HEK293T (cell line): ENCODE data around the gene FAM217B.

Experiments
- ARNT ChIP-seq: fragments of 450-650 bp; IDR thresholded peaks from 2 replicates; pipeline ENCODE4 v1.6.1; 2017; ENCODE audit warnings: mild to moderate bottlenecking
- BHLHE40 ChIP-seq: fragments of 450-650 bp; IDR thresholded peaks from 2 replicates; pipeline ENCODE4 v1.6.1; 2016; ENCODE audit warnings: mild to moderate bottlenecking, moderate library complexity, borderline replicate concordance
- CTBP1 ChIP-seq: fragments of 450-650 bp; IDR thresholded peaks from 2 replicates; pipeline ENCODE4 v1.6.1; 2016; ENCODE audit warnings: borderline replicate concordance
- ELF4 ChIP-seq: fragments of 450-650 bp; IDR thresholded peaks from 2 replicates; pipeline ENCODE4 v1.6.1; 2017; ENCODE audit warnings: antibody characterized with exemption
- FOXA1 ChIP-seq: fragments of 450-650 bp; IDR thresholded peaks from 2 replicates; pipeline ENCODE4 v1.6.1; 2016; ENCODE audit warnings: mild to moderate bottlenecking
- FOXK2 ChIP-seq: fragments of 450-650 bp; IDR thresholded peaks from 2 replicates; pipeline ENCODE4 v1.6.1; 2016; ENCODE audit warnings: mild to moderate bottlenecking
- HDGF ChIP-seq: fragments of 450-650 bp; IDR thresholded peaks from 2 replicates; pipeline ENCODE4 v1.6.1; 2017; ENCODE audit warnings: antibody characterized with exemption, borderline replicate concordance
- LEF1 ChIP-seq: fragments of 450-650 bp; IDR thresholded peaks from 2 replicates; pipeline ENCODE4 v1.6.1; 2017; ENCODE audit warnings: mild to moderate bottlenecking, borderline replicate concordance
- SP1 ChIP-seq: fragments of 450-650 bp; IDR thresholded peaks from 2 replicates; pipeline ENCODE4 v1.6.1; 2017
- SUZ12 ChIP-seq: fragments of 450-650 bp; IDR thresholded peaks from 2 replicates; pipeline ENCODE4 v1.6.1; 2016; ENCODE audit warnings: mild to moderate bottlenecking
- TARDBP ChIP-seq: fragments of 450-650 bp; IDR thresholded peaks from 2 replicates; pipeline ENCODE4 v1.6.1; 2016
- ZNF384 ChIP-seq: fragments of 450-650 bp; IDR thresholded peaks from 2 replicates; pipeline ENCODE4 v1.6.1; 2016

DNA sequence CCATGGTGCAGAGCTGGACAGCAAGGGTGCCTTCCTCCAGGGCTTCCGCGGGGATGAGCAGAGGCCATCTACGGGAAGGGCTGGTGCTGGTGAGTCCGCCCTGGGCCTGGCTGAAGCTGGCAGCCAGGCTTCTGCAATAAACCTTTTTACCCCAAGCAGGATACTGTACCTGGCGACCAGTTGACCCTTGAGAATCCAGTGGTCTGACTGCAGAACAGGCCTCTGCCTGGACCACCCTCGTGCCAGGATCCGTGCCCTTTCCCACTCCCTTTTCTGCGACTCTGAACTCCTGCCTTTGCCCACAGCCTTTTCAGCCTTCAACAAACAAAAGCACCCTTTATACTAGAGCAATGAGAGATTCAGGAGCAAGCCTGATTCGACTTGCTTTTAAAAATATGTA, 36.9 kb downstream of the FAM217B start:
- TF ChIP-seq FOXA1 = no peak
- TF ChIP-seq LEF1 = no peak
- TF ChIP-seq TARDBP = no peak
- TF ChIP-seq SUZ12 = no peak
- TF ChIP-seq ELF4 = no peak
- TF ChIP-seq SP1 = no peak
- no peak for TF ChIP-seq ARNT
- no peak for TF ChIP-seq FOXK2
- no peak for TF ChIP-seq BHLHE40
- TF ChIP-seq CTBP1 = no peak
- no peak for TF ChIP-seq ZNF384
- TF ChIP-seq HDGF = no peak
